ENCODE data around the gene SHB.

The SHB gene

GRCh38 chr9:37942621-37943344 lies 126.2 kb downstream of the SHB start:
- DNase-seq (ENCODE audit: extremely low read depth in 1 of 2, low read depth in 1 of 2) = no peak

- DNase-seq (ENCODE audit: extremely low read depth in 1 of 2, low read depth in 1 of 2) = no peak
These were observed 127.8 kb downstream of the SHB start for GRCh38 chr9:37941253-37941652.

GRCh38 chr9:37939575-37940095 lies 129.4 kb downstream of the SHB start:
- DNase-seq (ENCODE audit: extremely low read depth in 1 of 2, low read depth in 1 of 2) = no peak

GRCh38 chr9:37938121-37938891 lies 130.7 kb downstream of the SHB start:
- DNase-seq (ENCODE audit: extremely low read depth in 1 of 2, low read depth in 1 of 2) = no peak

GRCh38 chr9:37937366-37937765 lies 131.7 kb downstream of the SHB start:
- no peak for DNase-seq (ENCODE audit: extremely low read depth in 1 of 2, low read depth in 1 of 2)

- no peak for DNase-seq (ENCODE audit: extremely low read depth in 1 of 2, low read depth in 1 of 2)
These were observed 132.1 kb downstream of the SHB start for GRCh38 chr9:37936965-37937364.

- DNase-seq (ENCODE audit: extremely low read depth in 1 of 2, low read depth in 1 of 2) = no peak
These were observed 132.7 kb downstream of the SHB start for GRCh38 chr9:37936376-37936775.

- DNase-seq (ENCODE audit: extremely low read depth in 1 of 2, low read depth in 1 of 2) = no peak
These were observed 133.9 kb downstream of the SHB start for GRCh38 chr9:37935096-37935495.

GRCh38 chr9:37931592-37931991 lies 137.4 kb downstream of the SHB start:
- no peak for DNase-seq (ENCODE audit: extremely low read depth in 1 of 2, low read depth in 1 of 2)

- no peak for DNase-seq (ENCODE audit: extremely low read depth in 1 of 2, low read depth in 1 of 2)
These were observed 139.6 kb downstream of the SHB start for GRCh38 chr9:37929441-37929895.

GRCh38 chr9:37928552-37929430 lies 140.2 kb downstream of the SHB start:
- no peak for DNase-seq (ENCODE audit: extremely low read depth in 1 of 2, low read depth in 1 of 2)

GRCh38 chr9:37927601-37928551 lies 141.2 kb downstream of the SHB start:
- no peak for DNase-seq (ENCODE audit: extremely low read depth in 1 of 2, low read depth in 1 of 2)

GRCh38 chr9:37927132-37927531 lies 141.9 kb downstream of the SHB start:
- no peak for DNase-seq (ENCODE audit: extremely low read depth in 1 of 2, low read depth in 1 of 2)

GRCh38 chr9:37926737-37927118 lies 142.3 kb downstream of the SHB start:
- no peak for DNase-seq (ENCODE audit: extremely low read depth in 1 of 2, low read depth in 1 of 2)

- DNase-seq (ENCODE audit: extremely low read depth in 1 of 2, low read depth in 1 of 2) = no peak
These were observed 143.0 kb downstream of the SHB start for GRCh38 chr9:37925786-37926736.

GRCh38 chr9:37925006-37925405 lies 144.0 kb downstream of the SHB start:
- DNase-seq (ENCODE audit: extremely low read depth in 1 of 2, low read depth in 1 of 2) = no peak

- DNase-seq (ENCODE audit: extremely low read depth in 1 of 2, low read depth in 1 of 2) = no peak
These were observed 144.5 kb downstream of the SHB start for GRCh38 chr9:37924538-37924937.

- no peak for DNase-seq (ENCODE audit: extremely low read depth in 1 of 2, low read depth in 1 of 2)
These were observed 145.1 kb downstream of the SHB start for GRCh38 chr9:37923796-37924427.

Data from stimulated activated CD8-positive, alpha-beta memory T cell treated with anti-CD3 and anti-CD28 coated beads, Interleukin-7, amount 100 ng/mL, for 48 hours (primary cell).